Measurements from ENCODE around the gene PABPN1L.
"Not testable (repeated sequence)": the region's sequence is repeated elsewhere in the genome, so short reads cannot be mapped to it uniquely, and the experiment has no call there.

The PABPN1L gene

DNA sequence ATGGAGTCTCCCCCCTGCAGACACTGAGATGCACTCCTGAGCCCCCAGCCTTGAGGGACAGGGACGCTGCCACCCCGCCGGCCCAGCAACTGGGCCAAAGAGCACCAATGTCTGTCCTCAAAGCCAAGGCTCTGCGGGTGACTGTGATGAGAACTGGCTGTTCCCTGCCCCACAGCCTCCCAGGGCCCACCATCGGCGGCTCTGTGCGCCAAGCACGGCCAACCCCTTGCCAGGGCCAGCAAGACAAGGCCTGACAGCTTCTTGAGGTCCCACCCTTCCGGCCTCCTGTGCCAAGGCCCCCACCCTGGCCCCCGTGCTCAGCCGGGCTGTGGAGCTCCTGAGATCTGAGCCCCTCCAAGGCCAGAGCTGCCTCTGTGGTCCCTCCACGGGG, 34.2 kb upstream of the PABPN1L start:
- no peak for DNase-seq

DNA sequence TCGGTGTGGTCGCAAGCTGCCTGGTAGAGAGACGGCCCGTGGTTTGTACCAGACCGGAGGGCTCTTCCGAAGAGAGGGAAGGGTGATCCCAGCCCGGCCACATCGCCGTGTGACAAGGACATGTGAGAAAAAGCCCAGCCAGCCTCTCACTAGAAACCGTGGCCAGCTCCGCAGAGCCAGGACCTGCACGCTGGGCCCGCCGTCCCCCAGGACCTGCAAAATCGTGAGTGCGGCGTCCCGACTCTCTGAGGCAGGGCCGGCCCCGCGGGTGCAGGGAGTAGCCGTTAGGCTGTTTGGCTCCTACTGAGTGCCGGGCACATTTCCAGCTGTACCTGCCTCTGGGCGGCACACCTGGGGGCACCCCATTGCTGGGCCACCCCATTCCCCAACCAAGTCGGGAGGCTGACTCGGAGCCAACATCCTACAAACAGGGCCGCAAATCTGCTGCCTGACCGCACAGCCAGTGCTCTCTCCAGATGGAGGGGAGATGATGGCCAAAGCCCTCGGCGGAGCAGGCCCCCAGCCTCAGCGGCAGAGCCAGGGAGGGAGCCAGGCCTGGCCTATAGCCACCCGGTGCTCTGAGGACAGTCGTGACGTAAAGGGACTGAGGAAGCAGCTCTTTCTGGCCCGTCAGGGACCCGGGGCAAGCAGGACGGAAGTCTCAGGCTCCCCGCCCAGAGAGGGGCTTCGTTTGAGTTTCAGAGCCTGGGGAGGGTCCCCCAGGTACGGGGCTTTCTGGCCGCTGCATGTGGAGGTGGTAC, 33.6 kb upstream of the PABPN1L start:
- DNase-seq, result no peak

DNA sequence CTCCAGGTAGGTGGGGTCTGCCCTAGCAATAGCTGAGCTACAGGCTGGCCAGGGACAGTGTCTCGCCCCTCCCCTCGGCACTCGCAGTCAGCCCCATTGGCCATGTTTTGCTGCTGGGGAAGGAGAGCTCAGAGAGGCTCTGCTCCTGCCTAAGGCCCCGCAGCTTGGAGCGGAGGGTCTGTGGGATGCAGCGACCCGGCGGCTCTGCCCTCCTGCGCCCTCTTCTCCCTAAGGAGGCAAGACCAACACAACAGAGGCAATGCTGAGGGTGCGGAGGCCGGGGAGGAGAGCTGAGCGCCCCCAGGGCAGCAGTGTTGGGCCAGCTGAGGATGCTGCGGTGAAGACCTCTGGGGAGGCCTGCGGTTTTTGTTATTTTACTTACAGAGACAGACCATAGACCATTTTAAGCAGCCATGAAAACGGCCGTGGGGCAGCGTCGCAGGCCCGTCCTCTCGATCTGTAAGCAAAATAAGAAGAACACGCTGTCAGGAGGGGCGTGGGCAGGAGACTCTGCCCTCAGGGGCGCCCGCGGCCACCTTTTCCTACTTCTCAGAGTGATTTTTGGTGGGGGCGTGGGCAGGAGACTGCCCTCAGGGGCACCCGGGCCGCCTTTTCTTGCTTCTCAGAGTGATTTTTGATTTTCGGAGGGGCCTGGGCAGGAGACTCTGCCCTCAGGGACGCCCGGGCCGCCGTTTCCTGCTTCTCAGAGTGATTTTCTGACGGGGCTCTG, 31.4 kb upstream of the PABPN1L start:
- no peak for DNase-seq

DNA sequence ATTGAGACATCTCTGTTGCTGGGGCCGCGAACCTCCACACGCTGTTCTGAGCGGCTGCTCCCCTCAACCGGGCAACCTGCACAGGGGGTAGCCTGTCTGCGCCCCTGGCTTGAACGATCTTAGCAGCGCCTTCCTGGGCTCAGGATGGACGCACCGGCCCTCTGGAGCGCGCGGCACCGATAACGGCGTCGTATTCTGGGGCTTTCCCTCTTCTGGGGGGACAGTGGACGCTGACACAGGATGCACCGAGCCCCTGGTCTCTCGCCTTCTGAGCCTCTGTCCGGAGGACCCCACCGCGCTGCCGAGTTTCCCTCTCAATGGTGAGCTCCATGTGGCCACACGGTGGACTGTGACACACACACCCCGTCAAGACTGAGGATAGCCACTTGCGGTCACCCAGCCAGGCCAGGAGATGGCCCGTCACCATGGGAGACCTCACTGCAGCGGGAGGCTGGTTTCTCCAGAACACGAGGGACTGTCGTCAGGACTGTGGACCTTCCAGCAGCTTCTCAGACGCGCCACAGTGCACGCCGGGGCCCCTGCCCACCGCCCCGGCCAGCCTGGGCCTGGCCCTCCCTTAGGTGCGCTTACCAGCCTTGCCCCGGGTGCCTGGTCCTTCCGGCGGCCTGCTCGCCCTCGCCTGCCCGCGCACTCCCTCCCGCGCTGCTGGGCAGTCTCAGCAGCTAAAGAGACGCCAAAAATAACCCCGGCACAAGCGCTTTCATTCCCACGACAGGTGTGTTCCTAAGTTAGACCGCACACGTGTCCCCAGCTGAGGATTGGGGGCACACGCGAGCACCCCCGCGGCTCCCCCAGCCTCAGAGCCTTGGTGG, 30.0 kb upstream of the PABPN1L start:
- DNase-seq, result no peak

DNA sequence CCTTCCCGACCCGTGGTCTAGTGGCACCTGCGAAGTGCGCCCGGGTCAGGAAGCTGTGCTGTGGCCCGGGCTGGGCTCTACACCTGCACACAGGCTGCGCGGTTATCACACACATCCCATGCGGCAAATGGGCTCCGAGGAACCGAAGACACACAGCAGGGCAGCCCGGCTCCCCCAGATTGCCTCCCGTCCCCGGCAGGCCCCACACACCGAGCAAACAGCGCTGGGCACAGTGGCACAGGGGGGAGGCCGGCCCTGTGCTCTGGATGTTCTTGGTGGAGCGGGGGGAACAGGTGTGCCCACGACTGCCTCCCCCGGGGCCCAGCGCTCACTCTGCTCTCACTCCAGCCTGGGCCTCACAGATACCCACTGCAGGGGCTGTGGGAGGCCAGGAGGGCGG, 28.9 kb upstream of the PABPN1L start:
- DNase-seq, result no peak

DNA sequence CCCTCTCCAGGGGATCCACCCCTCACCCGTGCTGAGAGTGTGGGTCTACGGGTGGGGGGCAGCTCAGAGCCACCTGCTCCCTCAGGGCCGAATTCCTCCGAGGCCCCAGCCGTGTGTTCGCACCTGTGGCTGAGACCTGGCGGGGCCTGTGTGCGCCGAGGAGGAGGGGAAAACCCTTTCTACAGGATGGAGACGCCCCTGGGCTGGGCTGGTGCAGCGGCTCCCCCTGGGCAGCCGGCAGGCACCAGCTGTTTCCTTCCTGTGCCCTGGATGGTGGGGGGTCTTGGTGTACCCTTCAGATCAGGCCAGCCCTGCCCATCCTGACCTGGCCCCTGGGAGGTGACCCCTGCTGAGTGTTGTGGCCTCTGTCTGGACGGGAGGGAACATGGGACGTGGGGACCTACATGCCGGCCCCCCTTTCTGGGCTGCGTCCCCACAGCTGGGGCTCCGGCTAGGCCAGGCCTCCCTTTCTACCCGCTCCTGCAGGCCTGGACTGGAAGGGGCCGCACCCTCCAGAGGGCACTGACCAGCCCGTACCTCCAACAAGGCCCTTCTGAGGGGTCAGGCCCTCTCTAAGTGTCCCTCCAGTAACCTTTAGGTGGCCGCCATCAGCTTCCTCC, 28.3 kb upstream of the PABPN1L start:
- DNase-seq, result no peak

DNA sequence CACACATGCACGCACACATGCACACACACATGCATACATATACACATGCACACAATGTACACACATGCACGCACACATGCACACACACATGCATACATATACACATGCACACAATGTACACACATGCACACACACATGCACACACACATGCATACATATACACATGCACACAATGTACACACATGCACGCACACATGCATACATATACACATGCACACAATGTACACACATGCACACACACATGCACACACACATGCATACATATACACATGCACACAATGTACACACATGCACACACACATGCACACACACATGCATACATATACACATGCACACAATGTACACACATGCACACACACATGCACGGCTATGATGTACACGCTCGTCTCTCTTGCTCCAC, 27.8 kb upstream of the PABPN1L start:
- not testable (repeated sequence) for DNase-seq

DNA sequence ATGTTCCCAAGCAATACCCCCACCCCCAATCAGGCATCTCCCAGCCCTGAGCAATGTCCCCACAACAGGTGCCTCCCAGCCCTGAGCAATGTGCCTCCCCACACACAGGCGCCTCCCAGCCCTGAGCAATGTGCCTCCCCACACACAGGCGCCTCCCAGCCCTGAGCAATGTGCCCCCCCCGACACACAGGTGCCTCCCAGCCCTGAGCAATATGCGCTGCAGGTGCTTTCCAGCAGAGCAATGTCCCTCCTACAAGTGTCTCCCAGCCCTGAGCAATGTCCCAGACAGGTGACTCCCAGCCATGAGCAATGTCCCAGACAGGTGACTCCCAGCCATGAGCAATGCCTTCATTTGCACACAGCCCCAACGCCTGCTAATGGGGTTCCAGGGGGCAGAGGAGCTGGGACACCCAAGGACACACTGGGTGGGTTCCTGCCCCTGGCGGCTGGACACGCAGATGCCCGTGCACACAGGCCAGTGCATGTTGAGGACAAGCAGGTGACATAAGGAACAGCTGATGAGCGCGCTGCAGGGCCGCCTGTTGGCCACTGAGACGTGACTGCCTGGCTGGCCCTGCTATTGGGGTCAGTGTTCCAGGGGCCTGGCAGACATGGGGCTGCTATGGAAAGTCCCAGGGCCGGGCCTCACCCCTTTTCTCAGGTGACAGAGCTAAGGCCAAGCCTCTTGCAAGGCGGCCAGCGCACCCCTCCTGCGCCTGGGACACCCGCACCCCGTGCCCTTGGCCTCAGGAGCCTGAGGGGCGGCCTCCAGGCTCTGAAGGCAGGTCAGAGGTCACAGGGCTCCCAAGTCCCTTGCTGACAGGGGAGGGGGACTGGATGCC, 26.9 kb upstream of the PABPN1L start:
- no peak for DNase-seq

DNA sequence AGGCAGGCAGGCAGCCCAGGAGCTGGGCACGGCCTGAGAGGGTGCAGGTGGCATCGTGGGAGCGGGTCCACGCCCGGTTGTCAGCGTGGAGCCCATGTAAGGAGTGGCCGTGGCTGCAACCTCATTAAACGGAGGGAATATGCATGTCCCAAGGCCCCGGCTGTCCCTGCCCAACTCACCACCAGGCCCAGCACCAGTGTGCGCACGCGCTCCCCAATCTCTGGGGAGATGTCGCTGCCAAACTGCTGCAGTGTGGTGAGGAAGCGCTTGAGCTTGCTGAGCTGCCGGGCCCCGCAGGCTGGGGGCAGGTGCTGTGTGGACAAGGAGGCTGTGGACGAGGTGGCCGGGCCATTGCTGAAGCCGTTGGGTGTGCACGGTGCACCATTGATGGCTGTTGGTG, 25.6 kb upstream of the PABPN1L start:
- DNase-seq, result no peak

DNA sequence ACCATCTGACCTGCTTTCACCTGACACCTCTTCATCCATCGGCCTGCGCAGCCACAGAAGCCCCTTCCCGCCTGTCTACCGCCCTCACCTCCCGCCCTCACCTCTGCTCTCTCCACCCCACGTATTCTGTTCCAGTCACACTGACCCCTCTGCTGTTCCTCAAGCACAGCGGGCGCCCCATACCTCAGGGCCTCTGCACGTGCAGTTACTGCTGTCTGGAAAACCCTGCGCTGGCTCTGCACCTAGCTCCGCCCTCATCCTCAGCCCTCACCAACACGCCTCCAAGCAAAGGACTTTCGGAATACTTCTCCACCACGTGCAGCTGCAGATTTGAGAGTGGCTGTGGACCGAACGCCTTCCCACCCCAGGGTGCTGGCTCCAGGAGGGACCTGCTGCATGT, 24.6 kb upstream of the PABPN1L start:
- DNase-seq, result no peak

DNA sequence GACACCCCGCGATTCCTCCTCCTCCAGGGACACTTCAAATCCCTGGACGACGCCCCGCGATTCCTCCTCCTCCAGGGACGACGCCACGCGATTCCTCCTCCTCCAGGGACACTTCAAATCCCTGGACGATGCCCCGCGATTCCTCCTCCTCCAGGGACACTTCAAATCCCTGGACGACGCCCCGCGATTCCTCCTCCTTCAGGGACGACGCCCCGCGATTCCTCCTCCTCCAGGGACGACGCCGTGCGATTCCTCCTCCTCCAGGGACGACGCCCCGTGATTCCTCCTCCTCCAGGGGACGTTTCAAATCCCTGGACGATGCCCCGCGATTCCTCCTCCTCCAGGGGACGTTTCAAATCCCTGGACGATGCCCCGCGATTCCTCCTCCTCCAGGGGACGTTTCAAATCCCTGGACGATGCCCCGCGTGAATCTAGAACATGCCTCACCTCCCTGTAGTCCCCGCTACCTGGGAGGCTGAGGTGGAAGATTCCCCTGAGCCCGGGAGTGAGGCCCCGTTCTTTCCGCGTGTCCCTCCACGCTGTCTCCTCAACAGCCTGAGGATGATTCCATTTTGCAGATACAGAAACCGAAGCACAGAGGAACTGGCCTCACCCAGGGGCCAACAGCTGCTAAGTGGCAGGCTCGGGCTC, 23.4 kb upstream of the PABPN1L start:
- not testable (repeated sequence) for DNase-seq

DNA sequence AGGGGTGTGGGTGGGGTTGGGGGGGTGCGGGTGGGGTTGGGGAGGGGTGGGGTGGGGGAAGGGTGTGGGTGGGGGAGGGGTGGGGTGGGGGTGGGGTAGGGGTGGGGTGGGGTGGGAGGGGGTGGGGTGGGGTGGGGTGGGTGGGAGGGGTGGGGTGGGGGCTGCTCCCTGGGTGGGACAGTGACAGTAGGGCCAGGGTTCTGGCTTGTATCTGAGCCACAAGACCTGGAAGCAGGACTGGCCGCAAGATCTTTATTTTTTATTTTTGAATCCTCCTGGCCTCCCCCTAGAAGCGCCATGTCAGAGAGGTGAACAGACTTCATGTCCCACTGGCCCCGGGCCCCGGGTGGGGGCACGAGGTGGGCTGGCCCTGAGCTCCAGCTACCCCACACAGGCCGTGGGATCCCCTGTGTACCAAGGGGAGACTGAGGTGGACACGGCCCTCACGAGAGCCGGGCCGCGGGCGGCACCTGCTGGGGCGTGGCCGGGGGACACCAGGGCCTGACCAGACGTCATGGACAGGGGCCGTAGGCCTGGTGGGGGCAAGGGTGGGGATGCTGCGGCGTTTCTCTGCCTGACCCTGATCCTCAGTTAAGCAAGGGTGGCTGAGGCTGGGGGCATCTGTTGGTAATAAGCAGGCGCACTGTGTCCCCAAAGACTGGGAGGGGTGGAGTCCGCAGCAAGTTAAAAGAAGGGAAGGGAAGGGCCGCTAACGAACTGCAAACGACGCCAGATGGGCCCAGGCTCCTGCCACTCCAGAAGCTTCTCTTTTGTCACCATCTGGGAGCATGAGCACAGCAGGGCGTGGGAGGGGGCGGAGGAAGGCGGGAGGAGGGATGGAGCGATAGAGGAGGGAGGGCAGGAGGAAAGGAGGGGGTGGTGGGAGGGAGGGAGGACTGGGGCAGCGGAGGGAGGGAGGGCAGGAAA, 22.3 kb upstream of the PABPN1L start:
- no peak for DNase-seq

DNA sequence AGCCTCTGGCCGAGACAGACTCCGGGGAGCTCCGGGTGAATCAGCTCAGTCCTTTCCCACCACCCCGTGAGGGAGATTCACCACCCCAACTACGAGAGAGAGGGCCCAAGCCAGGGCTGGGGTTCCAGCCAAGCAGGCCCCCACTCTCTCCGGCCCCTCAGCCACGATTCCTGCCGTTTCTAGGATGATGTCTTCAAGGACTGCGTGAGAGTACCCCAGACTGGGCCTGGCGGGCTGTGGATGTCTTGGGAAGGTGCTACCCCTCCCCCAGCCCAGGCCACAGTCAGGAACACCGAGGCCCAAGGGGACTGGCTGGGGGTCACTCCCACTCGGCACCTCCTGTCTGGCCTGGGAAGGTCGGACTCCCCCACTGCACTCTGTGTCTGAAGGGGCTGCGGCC, 21.6 kb upstream of the PABPN1L start:
- no peak for DNase-seq

DNA sequence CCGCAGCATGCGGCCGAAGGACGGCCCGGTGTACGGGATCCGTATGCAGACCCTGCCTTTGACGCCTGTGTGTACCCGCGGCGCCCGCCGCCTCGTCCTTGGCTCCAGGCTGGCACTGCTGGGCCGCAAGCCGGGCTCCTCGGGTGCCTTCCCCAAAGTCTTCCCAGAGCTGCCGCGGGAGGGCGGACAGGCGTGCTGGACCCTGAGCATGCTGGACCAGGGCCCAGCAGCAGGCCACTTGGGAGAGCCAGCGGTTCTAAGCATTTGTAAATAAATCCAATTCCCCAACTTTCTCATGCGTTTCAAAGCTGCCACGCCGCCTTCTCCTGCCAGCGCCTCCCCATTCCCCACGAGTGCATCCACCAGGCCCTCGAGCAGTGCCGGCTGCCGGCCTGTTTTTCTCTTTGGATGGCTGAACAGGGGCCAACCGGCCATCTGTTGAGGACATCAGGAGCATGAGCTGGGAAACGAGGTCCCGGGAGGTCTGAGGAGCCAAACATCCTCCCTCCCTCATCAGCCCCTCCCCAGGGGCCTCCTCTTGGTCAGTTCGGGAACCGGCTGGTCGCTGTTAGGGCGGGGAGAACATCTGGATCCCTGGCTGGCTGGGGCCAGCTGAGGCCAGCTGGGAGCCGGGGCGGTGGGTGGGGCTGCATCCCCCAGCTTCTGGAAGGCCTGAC, 20.5 kb upstream of the PABPN1L start:
- no peak for DNase-seq

DNA sequence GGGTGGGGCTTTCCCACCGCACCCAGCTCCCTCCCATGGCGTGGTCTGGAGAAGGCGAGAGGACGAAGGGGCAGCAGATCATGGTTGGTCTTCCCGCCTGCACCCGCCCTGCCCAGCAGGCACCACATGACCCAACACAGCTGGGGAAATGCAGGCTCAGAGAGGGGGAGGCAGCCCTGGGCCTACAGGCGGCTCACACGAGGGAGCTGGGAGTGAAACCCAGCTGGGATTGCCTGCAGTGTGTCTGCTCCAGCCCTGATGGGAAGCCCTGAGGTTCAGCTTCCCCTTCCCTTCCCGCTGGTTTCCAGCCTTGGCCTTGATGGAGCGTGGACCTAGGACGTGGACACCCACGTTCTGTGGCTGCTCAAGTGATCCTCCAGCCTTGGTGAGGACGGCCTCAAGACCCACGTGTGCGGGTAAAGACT, 20.0 kb upstream of the PABPN1L start:
- no peak for DNase-seq

DNA sequence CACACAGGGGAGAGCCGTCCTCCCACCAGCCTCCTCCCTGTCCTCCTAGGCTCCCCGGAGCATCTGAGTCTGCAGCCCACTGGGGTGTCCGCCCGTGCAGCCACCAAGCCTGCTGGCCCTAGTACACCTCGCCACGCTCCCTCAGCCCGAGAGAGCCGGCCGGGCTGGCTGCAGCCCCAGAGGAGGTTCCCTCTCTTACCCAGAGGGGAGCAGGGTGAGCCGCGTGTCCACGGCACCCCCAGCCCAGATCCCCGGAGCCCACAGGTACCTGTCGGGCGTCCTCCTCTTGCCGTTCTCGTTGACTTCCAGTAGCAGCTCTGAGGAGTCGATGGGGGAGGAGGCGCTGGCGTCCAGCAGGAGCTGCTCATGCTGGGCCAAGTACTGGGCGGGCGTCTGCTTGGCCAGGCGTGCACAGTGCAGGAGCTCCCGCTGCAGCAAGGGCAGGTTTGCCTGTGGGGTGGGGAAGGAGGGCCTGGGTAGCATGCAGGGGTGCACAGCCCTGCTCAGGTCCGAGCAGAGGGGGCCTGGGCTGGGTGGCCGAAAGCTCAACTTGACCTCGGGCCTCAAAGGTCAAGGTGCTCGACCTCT, 19.3 kb upstream of the PABPN1L start:
- DNase-seq, result no peak

DNA sequence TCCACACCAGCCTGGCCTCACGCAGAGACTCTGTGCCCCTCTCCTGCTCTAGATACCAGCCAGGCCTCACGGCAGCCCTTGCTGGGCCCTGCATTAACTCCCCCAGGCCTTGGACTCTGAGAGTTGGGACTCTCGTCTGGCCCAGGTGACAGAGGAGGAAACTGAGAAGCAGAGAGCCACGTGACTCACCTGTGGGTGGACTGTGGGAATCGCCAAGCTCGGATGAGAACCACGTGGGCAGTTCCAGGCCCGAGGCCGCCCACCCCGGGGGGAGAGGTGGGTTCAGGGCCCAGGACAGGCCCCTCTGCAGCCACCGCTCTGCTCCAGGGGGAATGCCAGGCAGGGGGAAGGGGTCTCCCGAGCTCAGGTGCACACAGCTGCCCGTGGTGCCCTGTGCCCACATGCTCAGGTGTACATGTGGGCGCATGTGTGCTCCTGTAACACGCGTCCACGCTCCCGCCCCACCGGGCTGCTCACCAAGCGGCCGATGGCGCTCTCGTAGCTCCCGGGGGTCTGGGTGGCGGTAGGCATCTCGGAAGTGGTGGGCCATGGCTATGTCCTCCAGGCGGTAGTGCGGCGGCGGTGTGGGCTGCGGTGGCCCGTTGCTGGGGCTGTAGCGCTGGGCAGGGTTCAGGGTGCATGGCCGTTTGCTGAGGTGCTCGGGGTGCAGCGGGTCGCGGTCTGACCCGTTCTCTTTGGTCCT, 18.3 kb upstream of the PABPN1L start:
- DNase-seq, result no peak

DNA sequence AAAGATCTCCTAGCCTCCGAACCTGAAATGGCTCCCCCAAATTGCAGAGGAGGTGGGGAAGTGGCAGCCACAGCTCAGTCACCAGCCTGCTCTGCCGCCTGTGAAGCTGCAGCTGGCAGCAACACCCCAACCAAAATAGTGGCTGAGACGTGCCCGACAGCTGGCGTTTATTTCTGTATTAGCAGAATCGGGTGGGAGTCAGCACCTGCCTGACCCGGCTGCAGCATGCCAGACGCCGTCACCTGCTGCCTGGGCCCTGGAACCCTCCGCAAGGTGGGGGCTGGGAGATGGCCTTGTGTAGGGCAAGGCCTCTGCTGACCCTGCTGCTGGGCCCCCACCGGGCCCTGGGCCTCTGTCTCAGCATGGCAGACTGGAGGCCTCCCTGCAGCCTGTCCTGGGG, 17.5 kb upstream of the PABPN1L start:
- no peak for DNase-seq

Data from CD4-positive, alpha-beta T cell treated with Interleukin-12 subunit alpha and Interleukin-12 subunit beta, for 1 hour (primary cell).